ENCODE results near the gene ATP5IF1.

DNA sequence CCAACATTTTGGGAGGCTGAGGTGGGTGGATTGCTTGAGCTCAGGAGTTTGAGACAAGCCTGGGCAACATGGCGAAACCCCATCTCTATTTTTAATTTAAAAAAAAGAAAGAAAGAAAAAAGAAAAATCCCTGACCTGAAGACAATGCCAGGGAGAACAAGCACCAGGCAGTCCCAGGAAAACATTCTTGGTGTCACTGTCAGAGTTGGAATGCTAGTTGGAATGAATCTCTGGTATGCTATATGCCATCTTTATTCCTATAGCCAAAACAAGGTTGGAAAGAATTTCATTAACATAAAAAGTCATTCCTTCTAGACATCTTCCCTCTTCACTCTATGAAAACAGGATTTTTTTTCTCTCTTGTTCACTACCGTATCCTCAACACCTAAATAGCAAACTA is 5.9 kb upstream of the ATP5IF1 start:
- TF ChIP-seq, protein P1, sequence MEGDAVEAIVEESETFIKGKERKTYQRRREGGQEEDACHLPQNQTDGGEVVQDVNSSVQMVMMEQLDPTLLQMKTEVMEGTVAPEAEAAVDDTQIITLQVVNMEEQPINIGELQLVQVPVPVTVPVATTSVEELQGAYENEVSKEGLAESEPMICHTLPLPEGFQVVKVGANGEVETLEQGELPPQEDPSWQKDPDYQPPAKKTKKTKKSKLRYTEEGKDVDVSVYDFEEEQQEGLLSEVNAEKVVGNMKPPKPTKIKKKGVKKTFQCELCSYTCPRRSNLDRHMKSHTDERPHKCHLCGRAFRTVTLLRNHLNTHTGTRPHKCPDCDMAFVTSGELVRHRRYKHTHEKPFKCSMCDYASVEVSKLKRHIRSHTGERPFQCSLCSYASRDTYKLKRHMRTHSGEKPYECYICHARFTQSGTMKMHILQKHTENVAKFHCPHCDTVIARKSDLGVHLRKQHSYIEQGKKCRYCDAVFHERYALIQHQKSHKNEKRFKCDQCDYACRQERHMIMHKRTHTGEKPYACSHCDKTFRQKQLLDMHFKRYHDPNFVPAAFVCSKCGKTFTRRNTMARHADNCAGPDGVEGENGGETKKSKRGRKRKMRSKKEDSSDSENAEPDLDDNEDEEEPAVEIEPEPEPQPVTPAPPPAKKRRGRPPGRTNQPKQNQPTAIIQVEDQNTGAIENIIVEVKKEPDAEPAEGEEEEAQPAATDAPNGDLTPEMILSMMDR (IDR thresholded peaks at IDR 0.05; ENCODE audit: insufficient read depth, low read length), result no peak
- TF ChIP-seq POLR2AphosphoS5 (IDR thresholded peaks at IDR 0.05; ENCODE audit: low read depth) (no peak), SPI1 (IDR thresholded peaks at IDR 0.05; ENCODE audit: borderline replicate concordance, low read depth) (no peak), GABPA (IDR thresholded peaks at IDR 0.05; ENCODE audit: low read depth) (no peak)
- TF ChIP-seq, protein P2, sequence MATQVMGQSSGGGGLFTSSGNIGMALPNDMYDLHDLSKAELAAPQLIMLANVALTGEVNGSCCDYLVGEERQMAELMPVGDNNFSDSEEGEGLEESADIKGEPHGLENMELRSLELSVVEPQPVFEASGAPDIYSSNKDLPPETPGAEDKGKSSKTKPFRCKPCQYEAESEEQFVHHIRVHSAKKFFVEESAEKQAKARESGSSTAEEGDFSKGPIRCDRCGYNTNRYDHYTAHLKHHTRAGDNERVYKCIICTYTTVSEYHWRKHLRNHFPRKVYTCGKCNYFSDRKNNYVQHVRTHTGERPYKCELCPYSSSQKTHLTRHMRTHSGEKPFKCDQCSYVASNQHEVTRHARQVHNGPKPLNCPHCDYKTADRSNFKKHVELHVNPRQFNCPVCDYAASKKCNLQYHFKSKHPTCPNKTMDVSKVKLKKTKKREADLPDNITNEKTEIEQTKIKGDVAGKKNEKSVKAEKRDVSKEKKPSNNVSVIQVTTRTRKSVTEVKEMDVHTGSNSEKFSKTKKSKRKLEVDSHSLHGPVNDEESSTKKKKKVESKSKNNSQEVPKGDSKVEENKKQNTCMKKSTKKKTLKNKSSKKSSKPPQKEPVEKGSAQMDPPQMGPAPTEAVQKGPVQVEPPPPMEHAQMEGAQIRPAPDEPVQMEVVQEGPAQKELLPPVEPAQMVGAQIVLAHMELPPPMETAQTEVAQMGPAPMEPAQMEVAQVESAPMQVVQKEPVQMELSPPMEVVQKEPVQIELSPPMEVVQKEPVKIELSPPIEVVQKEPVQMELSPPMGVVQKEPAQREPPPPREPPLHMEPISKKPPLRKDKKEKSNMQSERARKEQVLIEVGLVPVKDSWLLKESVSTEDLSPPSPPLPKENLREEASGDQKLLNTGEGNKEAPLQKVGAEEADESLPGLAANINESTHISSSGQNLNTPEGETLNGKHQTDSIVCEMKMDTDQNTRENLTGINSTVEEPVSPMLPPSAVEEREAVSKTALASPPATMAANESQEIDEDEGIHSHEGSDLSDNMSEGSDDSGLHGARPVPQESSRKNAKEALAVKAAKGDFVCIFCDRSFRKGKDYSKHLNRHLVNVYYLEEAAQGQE (IDR thresholded peaks at IDR 0.05; ENCODE audit: insufficient replicate concordance, low read depth), result no peak
